HepG2 (cell line): Measurements from ENCODE around the gene SPTSSA. TPM values are rescaled to one million over a fixed set of nuclear protein-coding genes. Genes with fewer than 3 reads are reported as not detected.

Experiments used
- FOSL2 ChIP-seq: sonication (generic); formaldehyde crosslinking; IDR thresholded peaks from 2 replicates; pipeline ENCODE4 v1.4.0; 2020; ENCODE audit warnings: missing genetic modification reagents
- FOXA1 ChIP-seq, 2 experiments: fragments of 450-650 bp in 1 of 2; sonication (generic) in 1 of 2; formaldehyde crosslinking in 1 of 2; IDR thresholded peaks; 2 replicates each; pipeline versions ENCODE4 v1.4.0 to v1.6.1; 2016 to 2020; ENCODE audit warnings: missing genetic modification reagents in 1 of 2
- HOMEZ ChIP-seq: IDR thresholded peaks from 2 replicates; pipeline ENCODE4 v1.6.1; 2016; ENCODE audit warnings: low read depth
- STAT5B ChIP-seq: sonication (generic); formaldehyde crosslinking; IDR thresholded peaks from 2 replicates; pipeline ENCODE4 v1.4.0; 2020; ENCODE audit warnings: missing genetic modification reagents
- ZBTB33 ChIP-seq: sonication (generic); formaldehyde crosslinking; IDR thresholded peaks from 2 replicates; pipeline ENCODE4 v1.4.0; 2020; ENCODE audit warnings: missing genetic modification reagents
- ZHX2 ChIP-seq, 2 experiments: sonication (generic) in 1 of 2; formaldehyde crosslinking in 1 of 2; IDR thresholded peaks; 2 replicates each; pipeline versions ENCODE4 v1.6.1 to v1.9.0; 2014 to 2022; ENCODE audit warnings: antibody characterized with exemption in 1 of 2, borderline replicate concordance in 1 of 2, inconsistent platforms in 1 of 2, low read depth in 1 of 2, missing genetic modification reagents in 1 of 2
- ZNF274 ChIP-seq: sonication (generic); formaldehyde crosslinking; IDR thresholded peaks from 2 replicates; pipeline ENCODE4 v1.5.1; 2020; ENCODE audit warnings: mild to moderate bottlenecking, missing genetic modification reagents
- ZNF292 ChIP-seq: sonication (generic); formaldehyde crosslinking; IDR thresholded peaks from 2 replicates; pipeline ENCODE4 v1.8.1; 2022; ENCODE audit warnings: mild to moderate bottlenecking, low read depth, missing genetic modification reagents, borderline replicate concordance
- ZNF362 ChIP-seq: sonication (generic); formaldehyde crosslinking; IDR thresholded peaks from 2 replicates; pipeline ENCODE4 v1.4.0; 2020; ENCODE audit warnings: missing genetic modification reagents, mild to moderate bottlenecking, borderline replicate concordance
- ZNF724P ChIP-seq: sonication (generic); formaldehyde crosslinking; IDR thresholded peaks from 2 replicates; pipeline ENCODE4 v1.8.0; 2022; ENCODE audit warnings: missing genetic modification reagents, borderline replicate concordance
- polyA plus RNA-seq, 8 experiments: library from polyadenylated mRNA; depleted of rRNA in 3 of 8; stranded (reverse) in 7 of 8; unstranded in 1 of 8; fragments of >200 nt; fragmentation: Illumina TruSeq in 4 of 8; extraction: Trizol in 4 of 8; gene quantifications; 2 replicates each; pipeline versions ENCODE4 v1.2.1 to v1.2.3, GENCODE V29; 2011 to 2016; ENCODE audit warnings: low read depth in 4 of 8, missing spikeins in 1 of 8, mixed read lengths in 1 of 8; ENCODE audit not compliant: insufficient read depth in 1 of 8
- total RNA-seq, 5 experiments: library from RNA; depleted of rRNA; stranded (reverse); fragments of >200 nt; fragmentation: Illumina TruSeq; extraction: Trizol; gene quantifications; 2 replicates each; pipeline ENCODE4 v1.2.3, GENCODE V29; 2016; ENCODE audit warnings: low read depth in 1 of 5
- TF ChIP-seq, protein P1 (sequence below): sonication (generic); formaldehyde crosslinking; IDR thresholded peaks from 2 replicates; pipeline ENCODE4 v1.4.0; 2020; ENCODE audit warnings: mild to moderate bottlenecking, missing genetic modification reagents, borderline replicate concordance

SPTSSA gene
- total and polyA plus RNA-seq, 2 of the 13 experiments (the other 11 are each of a cell fraction or from before 2014, with no cell fraction given), result 19.1 to 86.1 TPM

- peak; percentile 25; the same call in 1 of the 2 replicates for TF ChIP-seq ZBTB33 (CRISPR knock-in tag)
- peak; percentile 86 for TF ChIP-seq ZNF362 (CRISPR knock-in tag)
- no peak for TF ChIP-seq ZNF274 (CRISPR knock-in tag)
- TF ChIP-seq ZNF724P (CRISPR knock-in tag), result peak; percentile 34; the same call in 1 of the 2 replicates
- 0 out of 2 replicates have a peak, but pooled peaks have one; percentile 19 for TF ChIP-seq ZNF292 (CRISPR knock-in tag)
- no peak for TF ChIP-seq STAT5B
- TF ChIP-seq HOMEZ (CRISPR knock-in tag), result peak; percentile 37; the same call in 1 of the 2 replicates
- 0 out of 2 replicates have a peak, but pooled peaks have one; percentile 33 for TF ChIP-seq ZHX2 (IDR thresholded peaks at IDR 0.05; ENCODE audit: low read depth)
- TF ChIP-seq ZHX2 (CRISPR knock-in tag; IDR thresholded peaks at IDR 0.05; ENCODE audit: borderline replicate concordance), result no peak
- no peak for TF ChIP-seq FOXA1 (IDR thresholded peaks at IDR 0.05)
- TF ChIP-seq FOXA1 (CRISPR knock-in tag; IDR thresholded peaks at IDR 0.05), result peak; percentile 82
- TF ChIP-seq, protein P1, sequence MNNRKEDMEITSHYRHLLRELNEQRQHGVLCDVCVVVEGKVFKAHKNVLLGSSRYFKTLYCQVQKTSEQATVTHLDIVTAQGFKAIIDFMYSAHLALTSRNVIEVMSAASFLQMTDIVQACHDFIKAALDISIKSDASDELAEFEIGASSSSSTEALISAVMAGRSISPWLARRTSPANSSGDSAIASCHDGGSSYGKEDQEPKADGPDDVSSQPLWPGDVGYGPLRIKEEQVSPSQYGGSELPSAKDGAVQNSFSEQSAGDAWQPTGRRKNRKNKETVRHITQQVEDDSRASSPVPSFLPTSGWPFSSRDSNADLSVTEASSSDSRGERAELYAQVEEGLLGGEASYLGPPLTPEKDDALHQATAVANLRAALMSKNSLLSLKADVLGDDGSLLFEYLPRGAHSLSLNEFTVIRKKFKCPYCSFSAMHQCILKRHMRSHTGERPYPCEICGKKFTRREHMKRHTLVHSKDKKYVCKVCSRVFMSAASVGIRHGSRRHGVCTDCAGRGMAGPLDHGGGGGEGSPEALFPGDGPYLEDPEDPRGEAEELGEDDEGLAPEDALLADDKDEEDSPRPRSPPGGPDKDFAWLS (CRISPR knock-in tag), result no peak
- peak; percentile 86 for TF ChIP-seq FOSL2 (CRISPR knock-in tag)
These were observed 45.4 kb upstream of the SPTSSA start (continued) for GRCh38 chr14:34507459-34507858.
